ENCODE measurements around the gene SNHG17.
"Not testable (repeated sequence)": the region's sequence is repeated elsewhere in the genome, so short reads cannot be mapped to it uniquely, and the experiment has no call there.

Gene SNHG17

GRCh38 chr20:38433304-38433972 lies 1.7 kb downstream of the SNHG17 start:
- H3K4me3 ChIP-seq (ENCODE audit: low read length in 2 of 2): peak overlapping the region; percentile 85 to 89
- H3K9ac ChIP-seq (ENCODE audit: low read depth in 1 of 2, low read length in 2 of 2): peak overlapping the region in 1 of 2 donors; percentile 87
- no peaks in the 10 kb centered on the region for H3K9me3 ChIP-seq (ENCODE audit: control insufficient read depth in 2 of 2, low read length in 2 of 2)
- peaks cover 37 to 42% of the 10 kb centered on the region in 2 donors for H3K36me3 ChIP-seq (ENCODE audit: control insufficient read depth in 2 of 2, insufficient read depth in 2 of 2, low read length in 2 of 2)
- H3K27ac ChIP-seq (ENCODE audit: low read depth in 2 of 2, low read length in 2 of 2): no peak overlapping the region
- H3K27me3 ChIP-seq (ENCODE audit: control insufficient read depth in 2 of 2, insufficient read depth in 2 of 2, low read length in 2 of 2): no peaks in the 10 kb centered on the region
- H3K4me1 ChIP-seq (ENCODE audit: control insufficient read depth in 2 of 2, insufficient read depth in 2 of 2, low read length in 2 of 2): peaks cover 10 to 15% of the 10 kb centered on the region in 2 donors

DNA sequence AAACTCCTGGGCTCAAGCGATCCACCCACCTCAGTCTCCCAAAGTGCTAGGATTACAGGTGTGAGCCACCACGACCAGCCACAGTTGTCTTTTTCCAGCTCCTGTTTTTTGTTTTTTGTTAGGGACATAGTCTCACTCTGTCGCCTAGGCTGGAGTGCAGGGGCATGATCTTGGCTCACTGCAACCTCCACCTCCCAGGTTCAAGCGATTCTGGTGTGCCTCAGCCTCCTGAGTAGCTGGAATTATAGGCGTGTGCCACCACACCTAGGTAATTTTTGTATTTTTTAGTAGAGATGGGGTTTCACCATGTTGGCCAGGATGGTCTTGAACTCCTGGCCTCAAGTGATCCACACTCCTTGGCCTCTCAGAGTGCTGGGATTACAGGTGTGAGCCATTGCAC lies 2.3 kb downstream of the SNHG17 start:
- H3K27me3 ChIP-seq (ENCODE audit: control insufficient read depth in 2 of 2, insufficient read depth in 2 of 2, low read length in 2 of 2); H3K9ac ChIP-seq (ENCODE audit: low read depth in 1 of 2, low read length in 2 of 2); H3K27ac ChIP-seq (ENCODE audit: low read depth in 2 of 2, low read length in 2 of 2); H3K4me3 ChIP-seq (ENCODE audit: low read length in 2 of 2); H3K9me3 ChIP-seq (ENCODE audit: control insufficient read depth in 2 of 2, low read length in 2 of 2): not testable (repeated sequence)
- Histone ChIP-seq H3K4me1 (ENCODE audit: control insufficient read depth in 2 of 2, insufficient read depth in 2 of 2, low read length in 2 of 2) (peaks cover 10 to 15% of the 10 kb centered on the region in 2 donors), H3K36me3 (ENCODE audit: control insufficient read depth in 2 of 2, insufficient read depth in 2 of 2, low read length in 2 of 2) (peaks cover 43 to 48% of the 10 kb centered on the region in 2 donors)

GRCh38 chr20:38432292-38432691 lies 2.8 kb downstream of the SNHG17 start:
- no peak overlapping the region for H3K27ac ChIP-seq (ENCODE audit: low read depth in 2 of 2, low read length in 2 of 2)
- H3K36me3 ChIP-seq (ENCODE audit: control insufficient read depth in 2 of 2, insufficient read depth in 2 of 2, low read length in 2 of 2): peaks cover 48 to 53% of the 10 kb centered on the region in 2 donors
- peak overlapping the region in 1 of 2 donors; percentile 13 for H3K4me3 ChIP-seq (ENCODE audit: low read length in 2 of 2)
- no peaks in the 10 kb centered on the region for H3K27me3 ChIP-seq (ENCODE audit: control insufficient read depth in 2 of 2, insufficient read depth in 2 of 2, low read length in 2 of 2)
- H3K4me1 ChIP-seq (ENCODE audit: control insufficient read depth in 2 of 2, insufficient read depth in 2 of 2, low read length in 2 of 2): peaks cover 10 to 15% of the 10 kb centered on the region in 2 donors
- H3K9ac ChIP-seq (ENCODE audit: low read depth in 1 of 2, low read length in 2 of 2): no peak overlapping the region
- no peaks in the 10 kb centered on the region for H3K9me3 ChIP-seq (ENCODE audit: control insufficient read depth in 2 of 2, low read length in 2 of 2)

DNA sequence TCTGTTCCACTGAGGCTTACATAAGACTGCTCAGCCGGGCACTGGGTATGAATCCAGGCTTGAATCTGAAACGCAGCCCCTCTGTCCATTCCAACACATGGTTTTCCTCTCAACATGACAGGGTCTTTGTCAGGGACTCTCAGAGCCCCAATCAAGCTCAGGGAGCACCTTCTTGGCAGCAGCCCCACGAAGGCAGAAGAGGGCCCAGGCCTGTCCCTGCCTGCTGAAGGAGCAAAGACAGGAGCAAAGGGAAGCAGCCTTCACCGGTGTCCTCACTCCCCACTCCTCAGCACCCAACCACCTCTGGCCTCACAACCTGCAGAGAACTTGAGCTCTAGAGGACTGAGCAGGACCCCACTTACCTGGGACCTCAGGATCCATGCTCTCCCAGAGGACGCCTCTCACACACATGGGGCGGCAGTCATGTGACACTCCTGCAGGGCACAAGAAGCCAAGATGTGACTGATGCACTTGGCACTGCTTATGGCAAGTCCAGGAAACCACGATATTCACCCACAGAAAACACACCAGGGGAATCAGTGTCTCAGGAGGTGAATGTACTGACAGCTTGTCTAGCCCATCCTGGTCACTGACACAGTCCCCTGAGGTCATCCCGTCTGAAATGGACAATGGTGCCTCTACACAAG lies 4.3 kb downstream of the SNHG17 start:
- Histone ChIP-seq H3K27me3 (ENCODE audit: control insufficient read depth in 2 of 2, insufficient read depth in 2 of 2, low read length in 2 of 2) (no peaks in the 10 kb centered on the region), H3K27ac (ENCODE audit: low read depth in 2 of 2, low read length in 2 of 2) (no peak overlapping the region), H3K9ac (ENCODE audit: low read depth in 1 of 2, low read length in 2 of 2) (no peak overlapping the region), H3K36me3 (ENCODE audit: control insufficient read depth in 2 of 2, insufficient read depth in 2 of 2, low read length in 2 of 2) (peaks cover 63 to 67% of the 10 kb centered on the region in 2 donors), H3K4me1 (ENCODE audit: control insufficient read depth in 2 of 2, insufficient read depth in 2 of 2, low read length in 2 of 2) (peaks cover 10 to 15% of the 10 kb centered on the region in 2 donors), H3K4me3 (ENCODE audit: low read length in 2 of 2) (no peak overlapping the region), H3K9me3 (ENCODE audit: control insufficient read depth in 2 of 2, low read length in 2 of 2) (no peaks in the 10 kb centered on the region)

DNA sequence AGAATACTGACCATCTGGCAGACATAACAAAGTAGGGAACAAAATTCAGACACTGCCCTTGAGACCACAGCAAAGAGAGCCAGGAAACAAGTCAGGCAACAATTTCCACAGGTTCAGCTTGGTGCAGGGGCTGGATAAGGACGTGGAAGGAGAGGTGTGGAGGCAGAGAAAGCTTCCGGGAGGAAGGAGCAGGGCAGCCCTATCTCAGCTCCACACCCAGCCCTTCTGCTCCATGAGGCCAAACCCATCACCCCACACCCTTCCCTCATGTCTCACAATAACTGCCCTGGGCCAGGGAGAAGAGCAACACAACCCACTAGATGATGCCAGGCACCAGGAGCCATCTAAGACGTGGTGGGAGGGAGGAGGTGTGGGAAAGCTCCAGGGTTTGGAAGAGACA lies 5.8 kb downstream of the SNHG17 start:
- peaks cover 77 to 82% of the 10 kb centered on the region in 2 donors for H3K36me3 ChIP-seq (ENCODE audit: control insufficient read depth in 2 of 2, insufficient read depth in 2 of 2, low read length in 2 of 2)
- no peak overlapping the region for H3K9ac ChIP-seq (ENCODE audit: low read depth in 1 of 2, low read length in 2 of 2)
- no peaks in the 10 kb centered on the region for H3K9me3 ChIP-seq (ENCODE audit: control insufficient read depth in 2 of 2, low read length in 2 of 2)

DNA sequence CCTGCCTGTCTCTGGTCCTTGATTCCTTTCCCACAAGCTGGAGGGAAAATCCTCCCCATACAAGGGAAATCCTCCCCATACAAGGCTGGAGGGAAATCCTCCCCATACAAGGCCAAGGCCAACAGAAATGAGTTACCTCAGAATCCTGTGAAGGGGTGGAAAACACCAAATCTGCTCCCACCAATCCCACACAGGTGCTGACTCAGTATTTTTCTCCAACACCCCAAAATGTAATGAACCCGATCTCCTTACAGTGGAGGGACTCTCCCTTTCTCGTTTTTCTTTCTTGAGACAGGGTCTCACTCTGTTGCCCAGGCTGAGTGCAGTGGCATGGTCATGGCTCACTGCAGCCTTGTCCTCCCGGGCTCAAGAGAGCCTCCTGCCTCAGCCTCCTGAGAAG lies 6.3 kb downstream of the SNHG17 start:
- no peak overlapping the region for H3K27ac ChIP-seq (ENCODE audit: low read depth in 2 of 2, low read length in 2 of 2)
- peaks cover 3 to 7% of the 10 kb centered on the region in 2 donors for H3K4me1 ChIP-seq (ENCODE audit: control insufficient read depth in 2 of 2, insufficient read depth in 2 of 2, low read length in 2 of 2)
- H3K27me3 ChIP-seq (ENCODE audit: control insufficient read depth in 2 of 2, insufficient read depth in 2 of 2, low read length in 2 of 2): no peaks in the 10 kb centered on the region
- peaks cover 80 to 86% of the 10 kb centered on the region in 2 donors for H3K36me3 ChIP-seq (ENCODE audit: control insufficient read depth in 2 of 2, insufficient read depth in 2 of 2, low read length in 2 of 2)
- no peak overlapping the region for H3K4me3 ChIP-seq (ENCODE audit: low read length in 2 of 2)
- no peaks in the 10 kb centered on the region for H3K9me3 ChIP-seq (ENCODE audit: control insufficient read depth in 2 of 2, low read length in 2 of 2)
- no peak overlapping the region for H3K9ac ChIP-seq (ENCODE audit: low read depth in 1 of 2, low read length in 2 of 2)

More for the DNA sequence above, 5.8 kb downstream of the SNHG17 start:
- no peak overlapping the region for H3K4me3 ChIP-seq (ENCODE audit: low read length in 2 of 2)
- no peak overlapping the region for H3K27ac ChIP-seq (ENCODE audit: low read depth in 2 of 2, low read length in 2 of 2)
- H3K27me3 ChIP-seq (ENCODE audit: control insufficient read depth in 2 of 2, insufficient read depth in 2 of 2, low read length in 2 of 2): no peaks in the 10 kb centered on the region
- H3K4me1 ChIP-seq (ENCODE audit: control insufficient read depth in 2 of 2, insufficient read depth in 2 of 2, low read length in 2 of 2): peaks cover 8 to 12% of the 10 kb centered on the region in 2 donors

- Histone ChIP-seq H3K4me3 (ENCODE audit: low read length in 2 of 2) (no peak overlapping the region), H3K36me3 (ENCODE audit: control insufficient read depth in 2 of 2, insufficient read depth in 2 of 2, low read length in 2 of 2) (peaks cover 84 to 89% of the 10 kb centered on the region in 2 donors), H3K9ac (ENCODE audit: low read depth in 1 of 2, low read length in 2 of 2) (no peak overlapping the region), H3K27me3 (ENCODE audit: control insufficient read depth in 2 of 2, insufficient read depth in 2 of 2, low read length in 2 of 2) (no peaks in the 10 kb centered on the region), H3K4me1 (ENCODE audit: control insufficient read depth in 2 of 2, insufficient read depth in 2 of 2, low read length in 2 of 2) (peaks cover 0 to 2% of the 10 kb centered on the region in 2 donors), H3K9me3 (ENCODE audit: control insufficient read depth in 2 of 2, low read length in 2 of 2) (no peaks in the 10 kb centered on the region), H3K27ac (ENCODE audit: low read depth in 2 of 2, low read length in 2 of 2) (no peak overlapping the region)
Measured at GRCh38 chr20:38427655-38428023, 7.5 kb downstream of the SNHG17 start.

DNA sequence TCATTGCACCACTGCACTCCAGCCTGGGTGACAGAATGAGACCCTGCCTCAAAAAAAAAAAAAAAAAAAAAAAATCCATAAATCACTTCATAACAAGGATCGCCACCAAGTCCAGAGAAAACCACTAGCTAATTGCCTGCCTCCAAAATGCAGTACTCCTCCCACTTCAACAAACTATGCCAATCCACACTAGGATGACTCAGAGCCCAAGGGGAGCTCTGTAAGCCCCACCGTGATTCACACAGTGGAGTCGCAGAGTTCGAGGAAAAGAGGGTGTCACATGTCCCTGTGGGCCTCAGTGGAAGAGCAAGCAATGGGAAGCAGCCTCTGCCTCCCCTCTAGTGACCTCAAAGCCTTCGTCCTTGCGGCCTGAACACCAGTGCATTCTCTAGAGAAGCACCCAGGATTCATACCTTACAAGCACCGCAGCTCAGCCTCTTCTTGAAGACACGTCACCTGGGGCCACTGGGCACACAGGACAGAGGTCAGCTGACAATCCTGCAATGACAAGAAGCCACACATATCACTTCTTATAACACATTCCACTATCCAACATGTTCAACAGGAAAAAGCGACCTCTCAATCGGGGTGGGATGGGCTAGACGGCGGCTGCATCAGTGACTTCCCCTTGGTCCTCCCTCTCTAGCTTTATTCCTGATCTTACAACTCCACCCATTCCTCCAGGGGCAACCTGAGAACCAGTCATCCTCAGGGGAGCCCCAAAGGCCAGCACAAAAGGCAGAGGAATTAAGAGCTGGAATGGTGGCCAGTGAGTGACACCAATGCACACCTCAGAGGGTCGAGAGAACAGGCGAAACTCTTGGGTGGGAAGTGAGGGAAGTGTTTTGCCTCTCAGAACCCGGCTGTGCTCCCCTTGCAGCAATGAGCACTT lies 8.9 kb downstream of the SNHG17 start:
- no peak overlapping the region for H3K4me3 ChIP-seq (ENCODE audit: low read length in 2 of 2)
- no peaks in the 10 kb centered on the region for H3K27me3 ChIP-seq (ENCODE audit: control insufficient read depth in 2 of 2, insufficient read depth in 2 of 2, low read length in 2 of 2)
- H3K27ac ChIP-seq (ENCODE audit: low read depth in 2 of 2, low read length in 2 of 2): no peak overlapping the region
- no peak overlapping the region for H3K9ac ChIP-seq (ENCODE audit: low read depth in 1 of 2, low read length in 2 of 2)
- peaks cover 83 to 90% of the 10 kb centered on the region in 2 donors for H3K36me3 ChIP-seq (ENCODE audit: control insufficient read depth in 2 of 2, insufficient read depth in 2 of 2, low read length in 2 of 2)
- H3K4me1 ChIP-seq (ENCODE audit: control insufficient read depth in 2 of 2, insufficient read depth in 2 of 2, low read length in 2 of 2): no peaks in the 10 kb centered on the region
- no peaks in the 10 kb centered on the region for H3K9me3 ChIP-seq (ENCODE audit: control insufficient read depth in 2 of 2, low read length in 2 of 2)

GRCh38 chr20:38424401-38424800 lies 10.7 kb downstream of the SNHG17 start:
- H3K36me3 ChIP-seq (ENCODE audit: control insufficient read depth in 2 of 2, insufficient read depth in 2 of 2, low read length in 2 of 2): peaks cover 89 to 95% of the 10 kb centered on the region in 2 donors
- H3K4me1 ChIP-seq (ENCODE audit: control insufficient read depth in 2 of 2, insufficient read depth in 2 of 2, low read length in 2 of 2): no peaks in the 10 kb centered on the region

GRCh38 chr20:38423541-38423940 lies 11.6 kb downstream of the SNHG17 start:
- no peaks in the 10 kb centered on the region for H3K9me3 ChIP-seq (ENCODE audit: control insufficient read depth in 2 of 2, low read length in 2 of 2)
- H3K27me3 ChIP-seq (ENCODE audit: control insufficient read depth in 2 of 2, insufficient read depth in 2 of 2, low read length in 2 of 2): no peaks in the 10 kb centered on the region
- H3K27ac ChIP-seq (ENCODE audit: low read depth in 2 of 2, low read length in 2 of 2): no peak overlapping the region
- peaks cover 88 to 94% of the 10 kb centered on the region in 2 donors for H3K36me3 ChIP-seq (ENCODE audit: control insufficient read depth in 2 of 2, insufficient read depth in 2 of 2, low read length in 2 of 2)
- no peak overlapping the region for H3K9ac ChIP-seq (ENCODE audit: low read depth in 1 of 2, low read length in 2 of 2)
- H3K4me1 ChIP-seq (ENCODE audit: control insufficient read depth in 2 of 2, insufficient read depth in 2 of 2, low read length in 2 of 2): no peaks in the 10 kb centered on the region
- H3K4me3 ChIP-seq (ENCODE audit: low read length in 2 of 2): no peak overlapping the region

More at GRCh38 chr20:38424401-38424800, 10.7 kb downstream of the SNHG17 start:
- Histone ChIP-seq H3K4me3 (ENCODE audit: low read length in 2 of 2) (no peak overlapping the region), H3K27me3 (ENCODE audit: control insufficient read depth in 2 of 2, insufficient read depth in 2 of 2, low read length in 2 of 2) (no peaks in the 10 kb centered on the region), H3K27ac (ENCODE audit: low read depth in 2 of 2, low read length in 2 of 2) (no peak overlapping the region), H3K9me3 (ENCODE audit: control insufficient read depth in 2 of 2, low read length in 2 of 2) (no peaks in the 10 kb centered on the region), H3K9ac (ENCODE audit: low read depth in 1 of 2, low read length in 2 of 2) (no peak overlapping the region)
